ENCODE measurements around the gene CIT.

CIT gene

GRCh38 chr12:119828300-119828699, 48.8 kb downstream of the CIT start:
- H3K27ac ChIP-seq (ENCODE audit: low read length): no peak overlapping the region
- no peaks in the 10 kb centered on the region for H3K36me3 ChIP-seq (ENCODE audit: control insufficient read depth in 1 of 2, insufficient read depth in 2 of 2, low read length in 2 of 2)
- H3K4me1 ChIP-seq (ENCODE audit: control insufficient read depth in 1 of 2, insufficient read depth in 2 of 2, low read length in 2 of 2): no peaks in the 10 kb centered on the region
- no peak overlapping the region for H3K4me3 ChIP-seq (ENCODE audit: low read depth in 1 of 2, low read length in 2 of 2)
- H3K9me3 ChIP-seq (ENCODE audit: control insufficient read depth in 1 of 2, low read length in 2 of 2): no peaks in the 10 kb centered on the region
- H3K27me3 ChIP-seq (ENCODE audit: low read depth, low read length): no peaks in the 10 kb centered on the region

GRCh38 chr12:119827760-119828159, 49.4 kb downstream of the CIT start:
- H3K27me3 ChIP-seq (ENCODE audit: low read depth, low read length): no peaks in the 10 kb centered on the region
- no peaks in the 10 kb centered on the region for H3K4me1 ChIP-seq (ENCODE audit: control insufficient read depth in 1 of 2, insufficient read depth in 2 of 2, low read length in 2 of 2)
- no peak overlapping the region for H3K4me3 ChIP-seq (ENCODE audit: low read depth in 1 of 2, low read length in 2 of 2)
- H3K9me3 ChIP-seq (ENCODE audit: control insufficient read depth in 1 of 2, low read length in 2 of 2): no peaks in the 10 kb centered on the region
- H3K27ac ChIP-seq (ENCODE audit: low read length): no peak overlapping the region
- H3K36me3 ChIP-seq (ENCODE audit: control insufficient read depth in 1 of 2, insufficient read depth in 2 of 2, low read length in 2 of 2): no peaks in the 10 kb centered on the region

- Histone ChIP-seq H3K9me3 (ENCODE audit: control insufficient read depth in 1 of 2, low read length in 2 of 2) (no peaks in the 10 kb centered on the region), H3K36me3 (ENCODE audit: control insufficient read depth in 1 of 2, insufficient read depth in 2 of 2, low read length in 2 of 2) (no peaks in the 10 kb centered on the region), H3K27me3 (ENCODE audit: low read depth, low read length) (no peaks in the 10 kb centered on the region), H3K4me3 (ENCODE audit: low read depth in 1 of 2, low read length in 2 of 2) (no peak overlapping the region), H3K4me1 (ENCODE audit: control insufficient read depth in 1 of 2, insufficient read depth in 2 of 2, low read length in 2 of 2) (no peaks in the 10 kb centered on the region), H3K27ac (ENCODE audit: low read length) (no peak overlapping the region)
Observed at GRCh38 chr12:119826661-119827445, 50.3 kb downstream of the CIT start.

- H3K36me3 ChIP-seq (ENCODE audit: control insufficient read depth in 1 of 2, insufficient read depth in 2 of 2, low read length in 2 of 2): no peaks in the 10 kb centered on the region
- no peaks in the 10 kb centered on the region for H3K27me3 ChIP-seq (ENCODE audit: low read depth, low read length)
- no peaks in the 10 kb centered on the region for H3K4me1 ChIP-seq (ENCODE audit: control insufficient read depth in 1 of 2, insufficient read depth in 2 of 2, low read length in 2 of 2)
- no peak overlapping the region for H3K4me3 ChIP-seq (ENCODE audit: low read depth in 1 of 2, low read length in 2 of 2)
- no peak overlapping the region for H3K27ac ChIP-seq (ENCODE audit: low read length)
- no peaks in the 10 kb centered on the region for H3K9me3 ChIP-seq (ENCODE audit: control insufficient read depth in 1 of 2, low read length in 2 of 2)
Observed at GRCh38 chr12:119825262-119825661, 51.9 kb downstream of the CIT start.

GRCh38 chr12:119822046-119822445, 55.1 kb downstream of the CIT start:
- Histone ChIP-seq H3K4me1 (ENCODE audit: control insufficient read depth in 1 of 2, insufficient read depth in 2 of 2, low read length in 2 of 2) (no peaks in the 10 kb centered on the region), H3K36me3 (ENCODE audit: control insufficient read depth in 1 of 2, insufficient read depth in 2 of 2, low read length in 2 of 2) (no peaks in the 10 kb centered on the region), H3K4me3 (ENCODE audit: low read depth in 1 of 2, low read length in 2 of 2) (no peak overlapping the region), H3K27me3 (ENCODE audit: low read depth, low read length) (no peaks in the 10 kb centered on the region), H3K27ac (ENCODE audit: low read length) (no peak overlapping the region), H3K9me3 (ENCODE audit: control insufficient read depth in 1 of 2, low read length in 2 of 2) (no peaks in the 10 kb centered on the region)

GRCh38 chr12:119819322-119819721, 57.8 kb downstream of the CIT start:
- H3K4me1 ChIP-seq (ENCODE audit: control insufficient read depth in 1 of 2, insufficient read depth in 2 of 2, low read length in 2 of 2): no peaks in the 10 kb centered on the region
- H3K27ac ChIP-seq (ENCODE audit: low read length): no peak overlapping the region
- H3K4me3 ChIP-seq (ENCODE audit: low read depth in 1 of 2, low read length in 2 of 2): no peak overlapping the region
- no peaks in the 10 kb centered on the region for H3K9me3 ChIP-seq (ENCODE audit: control insufficient read depth in 1 of 2, low read length in 2 of 2)
- no peaks in the 10 kb centered on the region for H3K27me3 ChIP-seq (ENCODE audit: low read depth, low read length)
- H3K36me3 ChIP-seq (ENCODE audit: control insufficient read depth in 1 of 2, insufficient read depth in 2 of 2, low read length in 2 of 2): no peaks in the 10 kb centered on the region

GRCh38 chr12:119817546-119818343, 59.4 kb downstream of the CIT start:
- no peaks in the 10 kb centered on the region for H3K4me1 ChIP-seq (ENCODE audit: control insufficient read depth in 1 of 2, insufficient read depth in 2 of 2, low read length in 2 of 2)
- H3K36me3 ChIP-seq (ENCODE audit: control insufficient read depth in 1 of 2, insufficient read depth in 2 of 2, low read length in 2 of 2): no peaks in the 10 kb centered on the region
- H3K27me3 ChIP-seq (ENCODE audit: low read depth, low read length): no peaks in the 10 kb centered on the region
- no peaks in the 10 kb centered on the region for H3K9me3 ChIP-seq (ENCODE audit: control insufficient read depth in 1 of 2, low read length in 2 of 2)
- no peak overlapping the region for H3K27ac ChIP-seq (ENCODE audit: low read length)
- no peak overlapping the region for H3K4me3 ChIP-seq (ENCODE audit: low read depth in 1 of 2, low read length in 2 of 2)

- no peaks in the 10 kb centered on the region for H3K27me3 ChIP-seq (ENCODE audit: low read depth, low read length)
- peaks cover 0 to 10% of the 10 kb centered on the region in 2 donors for H3K4me1 ChIP-seq (ENCODE audit: control insufficient read depth in 1 of 2, insufficient read depth in 2 of 2, low read length in 2 of 2)
- no peaks in the 10 kb centered on the region for H3K9me3 ChIP-seq (ENCODE audit: control insufficient read depth in 1 of 2, low read length in 2 of 2)
- no peaks in the 10 kb centered on the region for H3K36me3 ChIP-seq (ENCODE audit: control insufficient read depth in 1 of 2, insufficient read depth in 2 of 2, low read length in 2 of 2)
- H3K4me3 ChIP-seq (ENCODE audit: low read depth in 1 of 2, low read length in 2 of 2): no peak overlapping the region
- H3K27ac ChIP-seq (ENCODE audit: low read length): no peak overlapping the region
Observed at GRCh38 chr12:119809023-119809422, 68.1 kb downstream of the CIT start.

- Histone ChIP-seq H3K4me1 (ENCODE audit: control insufficient read depth in 1 of 2, insufficient read depth in 2 of 2, low read length in 2 of 2) (peaks cover 0 to 16% of the 10 kb centered on the region in 2 donors), H3K4me3 (ENCODE audit: low read depth in 1 of 2, low read length in 2 of 2) (no peak overlapping the region), H3K36me3 (ENCODE audit: control insufficient read depth in 1 of 2, insufficient read depth in 2 of 2, low read length in 2 of 2) (no peaks in the 10 kb centered on the region), H3K27ac (ENCODE audit: low read length) (no peak overlapping the region), H3K27me3 (ENCODE audit: low read depth, low read length) (no peaks in the 10 kb centered on the region), H3K9me3 (ENCODE audit: control insufficient read depth in 1 of 2, low read length in 2 of 2) (no peaks in the 10 kb centered on the region)
Observed at GRCh38 chr12:119808441-119808840, 68.7 kb downstream of the CIT start.

- H3K9me3 ChIP-seq (ENCODE audit: control insufficient read depth in 1 of 2, low read length in 2 of 2): no peaks in the 10 kb centered on the region
- no peaks in the 10 kb centered on the region for H3K36me3 ChIP-seq (ENCODE audit: control insufficient read depth in 1 of 2, insufficient read depth in 2 of 2, low read length in 2 of 2)
- no peaks in the 10 kb centered on the region for H3K27me3 ChIP-seq (ENCODE audit: low read depth, low read length)
- no peak overlapping the region for H3K4me3 ChIP-seq (ENCODE audit: low read depth in 1 of 2, low read length in 2 of 2)
- H3K4me1 ChIP-seq (ENCODE audit: control insufficient read depth in 1 of 2, insufficient read depth in 2 of 2, low read length in 2 of 2): peaks cover 0 to 16% of the 10 kb centered on the region in 2 donors
- H3K27ac ChIP-seq (ENCODE audit: low read length): no peak overlapping the region
Observed at GRCh38 chr12:119807380-119807779, 69.7 kb downstream of the CIT start.

- Histone ChIP-seq H3K36me3 (ENCODE audit: control insufficient read depth in 1 of 2, insufficient read depth in 2 of 2, low read length in 2 of 2) (no peaks in the 10 kb centered on the region), H3K27me3 (ENCODE audit: low read depth, low read length) (no peaks in the 10 kb centered on the region), H3K4me3 (ENCODE audit: low read depth in 1 of 2, low read length in 2 of 2) (peak overlapping the region; percentile 47 to 64), H3K4me1 (ENCODE audit: control insufficient read depth in 1 of 2, insufficient read depth in 2 of 2, low read length in 2 of 2) (peaks cover 0 to 16% of the 10 kb centered on the region in 2 donors), H3K9me3 (ENCODE audit: control insufficient read depth in 1 of 2, low read length in 2 of 2) (no peaks in the 10 kb centered on the region), H3K27ac (ENCODE audit: low read length) (no peak overlapping the region)
Observed at GRCh38 chr12:119804011-119804641, 73.0 kb downstream of the CIT start.

All from muscle layer of duodenum (tissue), 2 donors.